BJ (cell line): ENCODE results near the gene OXER1. TPM values are rescaled to one million over a fixed set of nuclear protein-coding genes. Genes with fewer than 3 reads are reported as not detected.

Source experiments
- CTCF ChIA-PET: fragments of 350-600 bp; formaldehyde crosslinking; extraction: SDS; loops from one replicate; lab custom pipeline; 2021; ENCODE audit warnings: antibody characterized with exemption, inconsistent platforms; lab: Yijun Ruan, JAX
- POLR2A ChIA-PET: fragments of 300-600 bp; sonication (Branson Sonifier 250); formaldehyde crosslinking; extraction: SDS; loops from one replicate; lab custom pipeline; 2021; ENCODE audit warnings: antibody characterized with exemption; lab: Charles Lee
- DNase-seq: peaks from one replicate; pipeline ENCODE4 v3.0.0-alpha.2; 2011; ENCODE audit warnings: low read depth
- H3K27me3 ChIP-seq: 2 replicates; pipeline ENCODE4 v1.6.0; 2011; ENCODE audit warnings: low read length; ENCODE audit not compliant: control insufficient read depth, insufficient read depth
- H3K36me3 ChIP-seq: 2 replicates; pipeline ENCODE4 v1.5.1; 2011; ENCODE audit warnings: low read length; ENCODE audit not compliant: control insufficient read depth, insufficient read depth
- H3K4me3 ChIP-seq: 2 replicates; pipeline ENCODE4 v1.5.1; 2011; ENCODE audit warnings: low read depth, mild to moderate bottlenecking, control low read depth, low read length
- polyA plus RNA-seq: library from polyadenylated mRNA; depleted of rRNA; stranded (reverse); fragments of >200 nt; gene quantifications from 2 replicates; pipeline ENCODE4 v1.2.3, GENCODE V29; 2011
- TF ChIP-seq, protein P1 (sequence below): IDR thresholded peaks from 2 replicates; pipeline ENCODE4 v1.5.1; 2011; ENCODE audit warnings: low read depth, mild to moderate bottlenecking, control low read depth, inconsistent platforms, low read length, moderate library complexity; ENCODE audit not compliant: insufficient read depth

Gene OXER1
- polyA plus RNA-seq, 1 experiment, result not detected

DNA sequence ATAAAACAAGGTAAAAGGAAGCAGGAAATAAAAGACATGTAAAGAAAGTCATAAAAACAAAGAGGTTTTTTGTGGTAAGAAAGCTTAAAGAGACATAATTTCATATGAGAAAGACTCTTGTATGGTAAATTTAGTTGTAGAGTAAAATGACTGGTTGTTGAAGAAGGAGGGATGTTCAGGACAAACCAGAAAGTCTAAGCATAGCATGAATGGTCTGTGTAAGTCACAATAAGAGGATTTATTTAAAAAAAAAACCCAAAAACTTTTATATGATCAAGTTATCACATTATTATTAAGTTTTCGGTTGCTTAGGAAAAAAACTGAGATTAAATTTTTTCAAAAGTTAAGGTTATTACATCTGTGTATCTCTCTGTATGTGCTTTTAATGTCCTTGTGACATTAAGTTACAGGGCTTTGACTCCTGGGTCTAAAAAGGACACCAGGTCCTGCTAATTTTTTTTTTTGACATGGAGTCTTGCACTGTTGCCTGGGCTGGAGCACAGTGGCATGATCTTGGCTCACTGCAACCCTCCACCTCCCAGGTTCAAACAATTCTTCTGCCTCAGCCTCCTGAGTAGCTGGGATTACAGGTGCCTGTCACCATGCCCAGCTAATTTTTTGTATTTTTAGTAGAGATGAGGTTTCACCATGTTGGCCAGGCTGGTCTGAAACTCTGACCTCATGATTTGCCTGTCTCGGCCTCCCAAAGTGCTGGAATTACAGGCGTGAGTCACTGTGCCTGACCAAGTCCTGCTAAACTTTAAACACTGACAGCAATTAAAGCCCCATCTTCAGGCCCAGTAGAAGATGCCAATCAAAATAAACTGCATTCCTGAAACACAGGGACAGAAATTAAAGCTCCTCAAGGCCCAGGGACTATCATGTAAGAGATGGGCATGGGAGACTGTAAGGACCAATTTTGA is 14.2 kb upstream of the OXER1 start:
- TF ChIP-seq, protein P1, sequence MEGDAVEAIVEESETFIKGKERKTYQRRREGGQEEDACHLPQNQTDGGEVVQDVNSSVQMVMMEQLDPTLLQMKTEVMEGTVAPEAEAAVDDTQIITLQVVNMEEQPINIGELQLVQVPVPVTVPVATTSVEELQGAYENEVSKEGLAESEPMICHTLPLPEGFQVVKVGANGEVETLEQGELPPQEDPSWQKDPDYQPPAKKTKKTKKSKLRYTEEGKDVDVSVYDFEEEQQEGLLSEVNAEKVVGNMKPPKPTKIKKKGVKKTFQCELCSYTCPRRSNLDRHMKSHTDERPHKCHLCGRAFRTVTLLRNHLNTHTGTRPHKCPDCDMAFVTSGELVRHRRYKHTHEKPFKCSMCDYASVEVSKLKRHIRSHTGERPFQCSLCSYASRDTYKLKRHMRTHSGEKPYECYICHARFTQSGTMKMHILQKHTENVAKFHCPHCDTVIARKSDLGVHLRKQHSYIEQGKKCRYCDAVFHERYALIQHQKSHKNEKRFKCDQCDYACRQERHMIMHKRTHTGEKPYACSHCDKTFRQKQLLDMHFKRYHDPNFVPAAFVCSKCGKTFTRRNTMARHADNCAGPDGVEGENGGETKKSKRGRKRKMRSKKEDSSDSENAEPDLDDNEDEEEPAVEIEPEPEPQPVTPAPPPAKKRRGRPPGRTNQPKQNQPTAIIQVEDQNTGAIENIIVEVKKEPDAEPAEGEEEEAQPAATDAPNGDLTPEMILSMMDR, result no peak
- Histone ChIP-seq H3K27me3 (no peaks in the 10 kb centered on the region), H3K4me3 (no peak overlapping the region), H3K36me3 (no peaks in the 10 kb centered on the region)
- CTCF ChIA-PET, result interaction anchor here (0.7 to 1.1 kb wide), 2 partner anchors 24 to 68 kb away, joined by 3 read pairs; no protein-coding TSS in a partner anchor
- POLR2A ChIA-PET, result no interaction called here
- no peak for DNase-seq

DNA sequence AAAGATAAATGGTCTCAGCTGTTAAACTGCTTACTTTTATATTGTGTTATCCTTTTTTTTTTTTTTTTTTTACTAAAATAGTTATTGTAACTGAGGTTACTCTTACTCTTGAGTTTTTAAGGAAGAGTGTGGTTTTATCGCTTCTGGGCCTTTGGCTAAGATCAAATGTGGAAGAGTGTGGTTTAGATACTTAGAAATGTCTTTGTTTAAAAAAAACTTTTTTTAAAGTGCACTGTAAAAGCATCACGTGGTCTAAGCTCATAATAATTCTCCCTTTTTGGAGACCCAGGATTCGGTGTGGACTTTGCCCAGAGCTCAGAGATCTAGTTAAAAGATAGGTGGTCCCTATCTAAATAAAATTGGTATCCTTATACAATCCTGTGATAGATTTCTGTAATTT is 11.9 kb upstream of the OXER1 start:
- TF ChIP-seq, protein P1, result no peak
- H3K4me3 ChIP-seq, result no peak overlapping the region
- ChIA-PET CTCF (no interaction called here), POLR2A (no interaction called here)
- no peaks in the 10 kb centered on the region for H3K27me3 ChIP-seq
- DNase-seq, result no peak
- no peaks in the 10 kb centered on the region for H3K36me3 ChIP-seq

DNA sequence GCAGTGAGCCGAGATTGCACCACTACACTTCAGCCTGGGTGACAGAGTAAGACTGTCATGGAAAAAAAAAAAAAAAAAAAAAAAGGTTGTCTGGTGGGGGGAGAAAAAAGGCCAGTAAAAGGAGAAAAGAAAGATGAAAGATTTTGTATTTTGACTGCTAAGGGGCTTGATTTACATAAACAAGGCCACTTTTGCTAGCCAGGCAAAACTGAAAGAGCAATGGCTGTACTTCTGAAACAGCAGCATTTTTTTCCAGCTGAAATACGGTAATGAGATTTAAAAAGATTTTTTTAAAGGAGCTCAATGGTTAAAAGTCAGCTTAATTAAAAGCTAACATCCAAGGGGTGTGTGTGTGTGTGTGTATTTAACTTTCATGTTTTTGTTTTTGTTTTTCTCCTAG is 11.3 kb upstream of the OXER1 start:
- Histone ChIP-seq H3K36me3 (no peaks in the 10 kb centered on the region), H3K4me3 (no peak overlapping the region), H3K27me3 (no peaks in the 10 kb centered on the region)
- ChIA-PET CTCF (no interaction called here), POLR2A (no interaction called here)
- TF ChIP-seq, protein P1, result no peak
- no peak for DNase-seq

DNA sequence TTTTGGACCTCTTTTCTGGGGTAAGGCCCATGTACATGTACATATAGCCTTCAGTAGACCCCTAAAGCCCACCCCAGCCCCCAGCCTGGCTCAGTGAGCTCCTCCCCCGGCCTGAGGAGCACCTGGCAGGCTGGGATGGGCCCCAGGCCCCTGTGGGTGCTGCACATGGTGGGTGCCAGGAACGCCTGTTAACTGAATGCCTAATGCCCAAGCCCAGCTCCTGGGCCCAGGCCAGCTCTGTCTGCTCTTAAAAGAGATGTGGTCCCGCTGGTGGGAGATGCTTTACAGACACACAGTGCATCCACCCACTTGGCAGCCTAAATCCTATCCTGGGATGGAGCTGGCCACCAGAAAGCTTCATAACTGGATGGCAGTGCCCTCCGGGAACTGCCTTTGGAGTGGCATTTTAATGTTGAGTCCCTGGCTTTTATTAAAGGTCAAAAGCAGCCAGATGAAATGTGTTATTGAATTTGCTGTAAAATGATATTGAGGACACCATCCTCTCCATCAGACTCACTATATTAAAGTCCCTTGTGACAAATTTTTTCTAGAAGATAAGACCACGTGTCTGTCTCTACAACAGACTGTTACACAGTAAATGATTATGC is 7.7 kb upstream of the OXER1 start:
- Histone ChIP-seq H3K36me3 (no peaks in the 10 kb centered on the region), H3K27me3 (no peaks in the 10 kb centered on the region), H3K4me3 (no peak overlapping the region)
- TF ChIP-seq, protein P1, result no peak
- no peak for DNase-seq
- POLR2A ChIA-PET, result no interaction called here
- CTCF ChIA-PET, result interaction anchor here (0.6 to 1.4 kb wide), 2 partner anchors 13 to 257 kb away, joined by 3 to 5 read pairs; no protein-coding TSS in a partner anchor

DNA sequence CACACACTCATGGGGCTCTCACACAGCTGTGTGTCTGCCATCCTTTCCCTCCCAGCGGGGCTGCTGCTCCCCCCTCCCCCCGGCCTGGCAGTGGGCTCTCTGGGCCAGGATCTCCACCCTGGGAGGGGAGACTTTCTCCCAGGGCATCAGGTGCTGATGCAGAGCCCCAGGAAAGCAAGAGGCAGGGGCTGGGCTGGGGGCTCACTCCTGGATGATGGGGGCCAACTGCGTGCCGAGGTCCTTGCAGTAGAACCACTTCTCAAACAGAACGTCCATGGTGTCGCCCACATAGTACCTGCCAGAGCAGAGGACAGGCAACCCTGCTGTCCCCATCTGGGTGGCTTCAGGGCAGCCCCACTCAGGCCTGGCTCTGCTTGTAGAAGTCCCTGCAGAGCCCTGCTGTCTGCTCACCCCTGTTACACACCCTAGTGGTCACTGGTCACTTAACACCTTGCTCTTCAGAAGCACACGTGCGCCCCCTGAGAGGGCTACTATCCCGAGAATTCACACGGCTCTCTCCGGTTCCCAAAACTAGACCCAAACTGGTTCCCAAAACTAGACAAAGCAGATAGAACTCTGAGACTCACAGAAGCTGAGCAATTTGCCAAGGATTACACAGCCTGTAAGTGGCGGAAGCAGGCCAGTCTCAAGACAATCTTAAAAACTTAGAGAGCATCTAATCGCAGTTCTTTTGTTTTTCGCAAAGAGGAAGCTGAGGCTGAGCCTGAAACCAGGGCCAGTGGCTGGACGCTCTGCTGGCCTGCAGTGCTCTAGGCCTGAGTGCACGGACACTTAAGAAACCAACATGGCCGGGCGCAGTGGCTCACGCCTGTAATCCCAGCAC is 6.6 kb upstream of the OXER1 start:
- TF ChIP-seq, protein P1, result peak; percentile 42
- no peaks in the 10 kb centered on the region for H3K36me3 ChIP-seq
- H3K27me3 ChIP-seq, result no peaks in the 10 kb centered on the region
- CTCF ChIA-PET, result interaction anchor here (1.4 kb wide), 1 partner anchor 12 kb away, joined by 5 read pairs; no protein-coding TSS in a partner anchor
- no peak for DNase-seq
- H3K4me3 ChIP-seq, result no peak overlapping the region
- POLR2A ChIA-PET, result no interaction called here
